Inflammatory macrophage (primary cell): ENCODE results near the gene HS3ST6.
"Not testable (repeated sequence)": the region's sequence is repeated elsewhere in the genome, so short reads cannot be mapped to it uniquely, and the experiment has no call there.

Experiments
- DNase-seq, 2 donors: peaks; one replicate each; pipeline ENCODE4 v3.0.0-alpha.2; 2020 to 2022

The HS3ST6 gene

DNA sequence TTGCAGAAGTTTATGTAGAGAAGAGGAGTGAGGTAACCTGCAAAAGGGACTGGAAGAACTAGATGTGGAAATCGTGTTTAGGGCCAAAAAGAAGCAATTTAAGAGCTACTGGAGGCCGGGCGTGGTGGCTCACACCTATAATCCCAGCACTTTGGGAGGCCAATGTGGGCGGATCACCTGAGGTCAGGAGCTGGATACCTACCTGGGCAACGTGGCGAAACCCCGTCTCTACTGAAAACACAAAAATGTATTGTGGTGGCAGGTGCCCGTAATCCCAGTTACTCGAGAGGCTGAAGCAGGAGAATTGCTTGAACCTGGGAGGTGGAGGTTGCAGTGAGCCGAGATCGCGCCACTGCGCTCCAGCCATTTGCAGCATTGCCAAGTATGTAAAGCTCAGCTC, 42.1 kb downstream of the HS3ST6 start:
- DNase-seq, result not testable (repeated sequence)

DNA sequence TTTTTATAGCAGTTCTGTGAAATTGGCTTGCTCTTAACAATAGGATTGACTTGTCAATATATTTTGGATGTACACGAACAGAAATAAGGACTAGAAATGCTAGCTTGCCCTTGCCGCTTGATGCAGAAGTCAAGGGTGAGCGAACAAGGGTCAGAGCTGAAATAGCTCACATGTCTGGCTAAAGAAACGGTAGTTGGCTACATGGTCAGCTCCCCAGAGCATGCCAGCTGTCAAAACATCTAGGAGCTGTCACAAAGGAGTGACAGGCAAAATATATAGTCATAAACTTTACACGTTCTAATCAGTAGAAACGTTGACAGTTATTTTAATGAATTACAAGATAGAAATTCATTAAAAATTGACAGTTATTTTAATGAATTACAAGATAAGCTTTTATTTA, 43.4 kb downstream of the HS3ST6 start:
- no peak for DNase-seq

DNA sequence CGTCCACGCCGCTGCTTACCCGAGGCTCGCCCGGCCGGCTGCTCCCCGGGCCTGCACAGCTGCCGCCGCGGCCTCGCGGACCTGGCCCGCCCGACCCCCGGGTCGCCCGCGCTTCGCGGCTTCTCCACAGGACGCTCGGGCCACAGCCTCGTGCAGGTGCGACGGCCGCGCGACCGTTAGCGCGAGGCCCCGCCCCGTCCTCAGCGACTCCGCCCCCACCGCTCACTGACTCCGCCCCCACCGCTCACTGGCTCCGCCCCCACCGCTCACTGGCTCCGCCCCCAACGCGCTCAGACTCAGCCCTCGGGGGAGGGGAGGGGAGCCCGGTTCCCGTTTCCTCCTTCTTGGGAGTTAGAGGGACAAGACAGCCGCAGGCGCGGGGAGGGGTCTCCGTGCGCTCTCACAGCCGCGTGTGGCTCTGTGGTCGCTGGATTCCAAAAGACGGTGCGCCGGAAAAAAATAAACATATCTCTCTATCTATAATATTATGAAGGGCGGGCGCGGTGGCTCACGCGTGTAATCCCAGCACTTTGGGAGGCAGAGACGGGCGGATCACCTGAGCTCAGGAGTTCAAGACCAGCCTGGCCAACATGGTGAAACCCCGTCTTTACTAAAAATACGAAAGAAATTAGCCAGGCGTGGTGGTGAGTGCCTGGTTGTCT, 46.1 kb downstream of the HS3ST6 start, which contains the start of gene MEIOB:
Gene MEIOB, minus strand, starts transcription at position 191 of the 662 bp plus-strand sequence. CDS start 3,989 bp downstream, outside the sequence.
- DNase-seq, result peak; percentile 53 to 67

DNA sequence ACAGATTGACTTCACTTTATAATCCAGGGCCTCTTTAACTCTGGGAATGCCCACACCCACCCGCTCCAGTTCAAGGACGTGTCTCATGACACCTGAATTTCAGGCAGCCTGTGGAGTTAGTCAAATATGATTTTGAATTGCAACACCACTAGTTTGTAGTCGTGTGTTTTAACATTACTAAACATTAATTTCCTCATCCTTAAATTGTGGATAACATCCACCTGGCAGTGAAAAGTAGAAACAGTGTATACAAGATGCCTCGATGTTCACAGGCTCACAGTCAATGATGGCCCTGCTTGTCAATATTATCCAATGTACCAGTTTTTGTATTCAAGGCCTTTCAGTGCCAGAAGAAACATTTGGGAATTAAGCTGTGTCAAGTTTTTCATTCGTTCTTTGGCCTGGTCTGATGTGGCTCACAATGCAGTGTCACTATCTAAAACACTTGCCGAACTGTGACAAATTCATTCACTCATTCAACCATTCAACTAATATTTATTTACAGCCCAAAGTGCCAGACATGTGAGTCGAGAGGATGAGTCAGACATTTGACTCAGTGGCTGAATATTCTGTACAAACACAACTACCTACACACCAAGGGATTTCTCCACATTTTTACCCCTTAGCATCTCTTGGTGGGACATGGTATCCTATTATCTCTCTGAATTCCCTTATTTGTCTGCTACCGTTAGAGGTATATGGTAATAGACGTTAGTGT, 47.7 kb downstream of the HS3ST6 start:
- DNase-seq, result no peak

DNA sequence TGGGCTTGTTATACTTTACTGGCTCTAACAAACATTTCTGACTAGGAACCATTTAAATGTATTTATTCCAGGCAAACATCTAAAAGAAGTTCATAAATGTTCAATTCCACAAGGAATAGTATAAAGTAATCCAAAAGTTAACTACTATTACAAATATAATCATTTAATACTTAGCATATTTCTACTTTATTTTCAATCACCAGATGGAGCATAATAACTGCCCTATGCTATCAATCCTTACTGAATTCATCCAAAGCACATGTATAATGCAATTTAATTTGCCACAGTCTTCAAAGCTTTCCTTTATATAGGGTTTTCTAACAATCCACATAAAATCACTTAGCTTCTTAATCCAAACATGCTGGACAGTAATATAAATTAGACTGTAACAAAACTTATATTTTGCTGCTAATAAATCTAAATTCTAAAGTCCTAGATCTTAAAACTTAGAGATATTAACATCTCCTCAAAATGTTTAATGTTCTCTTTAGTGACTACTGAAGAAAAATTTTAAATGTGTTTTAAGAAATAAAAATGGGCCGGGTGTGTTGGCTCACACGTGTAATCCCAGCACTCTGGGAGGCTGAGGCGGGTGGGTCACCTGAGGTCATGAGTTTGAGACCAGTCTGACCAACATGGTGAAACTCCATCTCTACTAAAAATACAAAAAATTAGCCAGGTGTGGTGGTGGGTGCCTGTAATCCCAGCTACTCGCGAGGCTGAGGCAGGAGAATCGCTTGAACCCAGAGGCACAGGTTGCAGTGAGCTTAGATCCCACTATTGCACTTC, 52.1 kb downstream of the HS3ST6 start:
- no peak for DNase-seq

DNA sequence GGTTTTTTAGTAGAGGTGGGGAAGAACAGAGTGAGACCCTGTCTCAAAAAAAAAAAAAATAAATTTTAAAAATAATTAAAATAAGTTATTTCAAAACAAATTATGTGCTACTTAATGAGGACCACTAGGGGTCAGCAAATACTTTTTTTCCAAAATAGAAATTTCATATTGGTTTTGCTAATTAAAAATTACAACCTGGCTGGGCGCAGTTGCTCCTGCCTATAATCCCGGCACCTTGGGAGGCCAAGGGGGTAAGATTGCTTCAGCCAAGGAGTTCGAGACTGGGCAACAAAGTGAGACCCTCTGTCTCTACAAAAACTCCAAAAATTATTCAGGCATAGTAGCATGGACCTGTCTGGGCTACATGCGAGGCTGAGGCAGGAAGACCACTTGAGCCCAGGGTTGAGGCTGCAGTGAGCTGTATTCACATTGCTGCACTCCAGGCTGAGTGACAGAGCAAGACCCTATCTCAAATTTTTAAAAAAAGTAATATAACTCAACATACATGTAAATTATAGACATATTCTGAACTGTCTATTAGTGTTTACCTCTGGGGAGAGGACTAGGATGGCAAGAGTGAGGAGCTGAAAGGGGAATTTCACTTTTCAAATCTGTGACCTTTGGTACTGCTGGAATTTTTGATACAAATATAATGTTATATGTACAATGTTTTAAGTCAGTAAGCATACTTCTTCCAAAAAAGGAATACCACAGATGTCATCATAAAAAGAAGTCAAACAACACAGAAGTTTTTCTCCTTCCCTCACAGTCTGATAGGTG, 54.3 kb downstream of the HS3ST6 start:
- peak in 1 of 2 donors; percentile 52 for DNase-seq

DNA sequence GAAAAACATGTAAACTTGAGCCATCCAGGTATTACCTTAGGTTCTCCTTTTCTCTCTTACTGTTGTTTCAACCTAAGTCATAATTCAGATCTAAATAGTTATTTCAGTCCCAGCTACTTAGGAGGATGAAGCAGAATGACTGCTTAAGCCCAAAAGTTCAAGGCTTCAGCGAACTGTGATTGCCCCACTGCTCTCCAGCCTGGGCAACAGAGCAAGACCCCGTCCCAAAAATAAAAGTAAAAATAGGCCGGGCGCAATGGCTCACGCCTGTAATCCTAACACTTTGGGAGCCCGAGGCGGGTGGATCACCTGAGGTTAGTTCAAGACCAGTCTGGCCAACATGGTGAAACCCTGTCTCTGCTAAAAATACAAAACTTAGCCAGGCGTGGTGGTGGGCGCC, 55.8 kb downstream of the HS3ST6 start:
- DNase-seq, result no peak

DNA sequence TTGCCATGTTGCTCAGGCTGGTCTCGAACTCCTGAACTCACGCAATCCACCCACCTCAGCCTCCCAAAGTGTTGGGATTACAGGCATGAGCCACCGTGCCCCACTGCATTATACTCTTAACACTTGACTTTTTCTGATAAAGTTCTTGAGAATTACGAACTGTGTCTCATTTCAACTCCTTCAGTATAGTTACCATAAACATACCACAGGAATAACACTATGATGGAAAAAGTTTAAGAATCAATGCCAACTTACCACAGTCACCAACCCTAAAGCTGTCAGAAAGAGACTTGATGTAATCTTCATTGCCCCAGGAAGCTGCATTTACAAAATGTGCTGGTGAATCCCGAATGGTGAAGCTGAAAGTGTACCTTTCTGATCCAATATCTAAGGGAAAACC, 56.5 kb downstream of the HS3ST6 start:
- DNase-seq, result no peak
